HepG2 (cell line): ENCODE results near the gene STN1. TPM values are rescaled to one million over a fixed set of nuclear protein-coding genes. Genes with fewer than 3 reads are reported as not detected.

Source experiments
- BHLHE40 ChIP-seq: IDR thresholded peaks from 2 replicates; pipeline ENCODE4 v1.6.1; 2011; ENCODE audit warnings: low read length, improper control_type of control experiment
- E2F2 ChIP-seq: sonication (generic); formaldehyde crosslinking; IDR thresholded peaks from 2 replicates; pipeline ENCODE4 v1.4.0; 2020; ENCODE audit warnings: missing genetic modification reagents, borderline replicate concordance
- FOSL2 ChIP-seq: sonication (generic); formaldehyde crosslinking; IDR thresholded peaks from 2 replicates; pipeline ENCODE4 v1.4.0; 2020; ENCODE audit warnings: missing genetic modification reagents
- GATAD2A ChIP-seq: IDR thresholded peaks from 2 replicates; pipeline ENCODE4 v1.6.1; 2016
- GFI1 ChIP-seq: sonication (generic); formaldehyde crosslinking; IDR thresholded peaks from 2 replicates; pipeline ENCODE4 v1.5.0; 2020; ENCODE audit warnings: missing genetic modification reagents, mild to moderate bottlenecking, borderline replicate concordance
- KLF13 ChIP-seq: sonication (generic); formaldehyde crosslinking; IDR thresholded peaks from 2 replicates; pipeline ENCODE4 v1.4.0; 2020; ENCODE audit warnings: mild to moderate bottlenecking, missing genetic modification reagents
- MIER2 ChIP-seq: IDR thresholded peaks from 2 replicates; pipeline ENCODE4 v1.6.1; 2016; ENCODE audit warnings: missing biosample characterization, missing genetic modification reagents
- MYC ChIP-seq: sonication (generic); formaldehyde crosslinking; IDR thresholded peaks from 2 replicates; pipeline ENCODE4 v1.9.0; 2021; ENCODE audit warnings: missing genetic modification reagents, borderline replicate concordance
- NBN ChIP-seq: fragments of 450-650 bp; conservative IDR thresholded peaks from 2 replicates; pipeline ENCODE4 v1.6.1; 2017
- NKX3-1 ChIP-seq: sonication (generic); formaldehyde crosslinking; IDR thresholded peaks from 2 replicates; pipeline ENCODE4 v1.5.0; 2020; ENCODE audit warnings: missing genetic modification reagents
- NR2F1 ChIP-seq, 2 experiments: fragments of 450-650 bp in 1 of 2; formaldehyde crosslinking in 1 of 2; IDR thresholded peaks; 2 replicates each; pipeline versions ENCODE4 v1.5.0 to v1.6.1; 2016 to 2020; ENCODE audit warnings: mild to moderate bottlenecking in 1 of 2, missing compliant biosample characterization in 1 of 2, missing genetic modification reagents in 1 of 2, moderate library complexity in 1 of 2
- SRSF1 ChIP-seq: fragments of 200-400 bp; formaldehyde crosslinking; optimal IDR thresholded peaks from 2 replicates; pipeline ENCODE3; 2017; ENCODE audit warnings: mild to moderate bottlenecking, low read depth, low read length, moderate library complexity
- ZFYVE20 ChIP-seq: sonication (generic); formaldehyde crosslinking; IDR thresholded peaks from 2 replicates; pipeline ENCODE4 v1.8.0; 2023; ENCODE audit warnings: low read depth, mild to moderate bottlenecking, moderate library complexity, missing genetic modification reagents, borderline replicate concordance
- ZNF343 ChIP-seq: sonication (generic); formaldehyde crosslinking; IDR thresholded peaks from 2 replicates; pipeline ENCODE4 v1.4.0; 2020; ENCODE audit warnings: mild to moderate bottlenecking, missing genetic modification reagents
- ZNF549 ChIP-seq: sonication (generic); formaldehyde crosslinking; IDR thresholded peaks from 2 replicates; pipeline ENCODE4 v1.5.0; 2020; ENCODE audit warnings: missing genetic modification reagents
- ZNF563 ChIP-seq: sonication (generic); formaldehyde crosslinking; IDR thresholded peaks from 2 replicates; pipeline ENCODE4 v1.8.0; 2022; ENCODE audit warnings: mild to moderate bottlenecking, moderate library complexity, missing genetic modification reagents
- ZNF770 ChIP-seq: sonication (generic); formaldehyde crosslinking; IDR thresholded peaks from 2 replicates; pipeline ENCODE4 v1.5.0; 2020; ENCODE audit warnings: mild to moderate bottlenecking, missing genetic modification reagents
- ZSCAN22 ChIP-seq: sonication (generic); formaldehyde crosslinking; IDR thresholded peaks from 2 replicates; pipeline ENCODE4 v1.4.0; 2020; ENCODE audit warnings: mild to moderate bottlenecking, missing genetic modification reagents
- polyA plus RNA-seq, 8 experiments: library from polyadenylated mRNA; depleted of rRNA in 3 of 8; stranded (reverse) in 7 of 8; unstranded in 1 of 8; fragments of >200 nt; fragmentation: Illumina TruSeq in 4 of 8; extraction: Trizol in 4 of 8; gene quantifications; 2 replicates each; pipeline versions ENCODE4 v1.2.1 to v1.2.3, GENCODE V29; 2011 to 2016; ENCODE audit warnings: low read depth in 4 of 8, missing spikeins in 1 of 8, mixed read lengths in 1 of 8; ENCODE audit not compliant: insufficient read depth in 1 of 8
- total RNA-seq, 5 experiments: library from RNA; depleted of rRNA; stranded (reverse); fragments of >200 nt; fragmentation: Illumina TruSeq; extraction: Trizol; gene quantifications; 2 replicates each; pipeline ENCODE4 v1.2.3, GENCODE V29; 2016; ENCODE audit warnings: low read depth in 1 of 5
- TF ChIP-seq, protein P1 (sequence below): sonication (generic); formaldehyde crosslinking; IDR thresholded peaks from 2 replicates; pipeline ENCODE4 v1.4.0; 2020; ENCODE audit warnings: missing genetic modification reagents, low read depth, mild to moderate bottlenecking, borderline replicate concordance
- TF ChIP-seq, protein P2 (sequence below): sonication (generic); formaldehyde crosslinking; IDR thresholded peaks from 2 replicates; pipeline ENCODE4 v1.5.0; 2020; ENCODE audit warnings: missing genetic modification reagents
- TF ChIP-seq, protein P3 (sequence below): sonication (generic); formaldehyde crosslinking; IDR thresholded peaks from 2 replicates; pipeline ENCODE4 v1.5.0; 2020; ENCODE audit warnings: mild to moderate bottlenecking, missing genetic modification reagents
- TF ChIP-seq, protein P4 (sequence below): sonication (generic); formaldehyde crosslinking; IDR thresholded peaks from 2 replicates; pipeline ENCODE4 v1.9.0; 2022; ENCODE audit warnings: missing genetic modification reagents, mild to moderate bottlenecking, borderline replicate concordance

The STN1 gene
- total and polyA plus RNA-seq, 2 of the 13 experiments (the other 11 are each of a cell fraction or from before 2014, with no cell fraction given) = 17.6 to 22.7 TPM

GRCh38 chr10:103854265-103854685 lies 63.7 kb downstream of the STN1 start (continued):
- TF ChIP-seq ZNF770 = no peak
- TF ChIP-seq NR2F1 (CRISPR knock-in tag; IDR thresholded peaks at IDR 0.05) = peak; percentile 65 to 79
- no peak for TF ChIP-seq NBN
- TF ChIP-seq KLF13 (CRISPR knock-in tag) = no peak
- peak; percentile 16; the same call in 1 of the 2 replicates for TF ChIP-seq MIER2 (CRISPR knock-in tag)
- no peak for TF ChIP-seq ZFYVE20 (CRISPR knock-in tag)
- TF ChIP-seq FOSL2 (CRISPR knock-in tag) = 0 out of 2 replicates have a peak, but pooled peaks have one; percentile 17
- no peak for TF ChIP-seq ZNF549
- peak; percentile 51; the same call in 1 of the 2 replicates for TF ChIP-seq GFI1 (CRISPR knock-in tag)
- TF ChIP-seq NKX3-1 (CRISPR knock-in tag) = no peak
- TF ChIP-seq, protein P1, sequence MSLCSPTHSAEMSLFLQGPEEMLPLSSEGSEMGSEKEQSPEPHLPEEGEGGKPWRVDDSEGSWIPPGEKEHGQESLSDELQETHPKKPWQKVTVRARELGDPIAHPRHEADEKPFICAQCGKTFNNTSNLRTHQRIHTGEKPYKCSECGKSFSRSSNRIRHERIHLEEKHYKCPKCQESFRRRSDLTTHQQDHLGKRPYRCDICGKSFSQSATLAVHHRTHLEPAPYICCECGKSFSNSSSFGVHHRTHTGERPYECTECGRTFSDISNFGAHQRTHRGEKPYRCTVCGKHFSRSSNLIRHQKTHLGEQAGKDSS (CRISPR knock-in tag) = peak; percentile 15; the same call in 1 of the 2 replicates
- TF ChIP-seq GATAD2A (CRISPR knock-in tag) = peak; percentile 39
- TF ChIP-seq ZNF343 = 0 out of 2 replicates have a peak, but pooled peaks have one; percentile 25
- 0 out of 2 replicates have a peak, but pooled peaks have one; percentile 63 for TF ChIP-seq ZNF563
- no peak for TF ChIP-seq E2F2 (CRISPR knock-in tag)
- TF ChIP-seq, protein P2, sequence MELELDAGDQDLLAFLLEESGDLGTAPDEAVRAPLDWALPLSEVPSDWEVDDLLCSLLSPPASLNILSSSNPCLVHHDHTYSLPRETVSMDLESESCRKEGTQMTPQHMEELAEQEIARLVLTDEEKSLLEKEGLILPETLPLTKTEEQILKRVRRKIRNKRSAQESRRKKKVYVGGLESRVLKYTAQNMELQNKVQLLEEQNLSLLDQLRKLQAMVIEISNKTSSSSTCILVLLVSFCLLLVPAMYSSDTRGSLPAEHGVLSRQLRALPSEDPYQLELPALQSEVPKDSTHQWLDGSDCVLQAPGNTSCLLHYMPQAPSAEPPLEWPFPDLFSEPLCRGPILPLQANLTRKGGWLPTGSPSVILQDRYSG (CRISPR knock-in tag) = no peak
- TF ChIP-seq, protein P3, sequence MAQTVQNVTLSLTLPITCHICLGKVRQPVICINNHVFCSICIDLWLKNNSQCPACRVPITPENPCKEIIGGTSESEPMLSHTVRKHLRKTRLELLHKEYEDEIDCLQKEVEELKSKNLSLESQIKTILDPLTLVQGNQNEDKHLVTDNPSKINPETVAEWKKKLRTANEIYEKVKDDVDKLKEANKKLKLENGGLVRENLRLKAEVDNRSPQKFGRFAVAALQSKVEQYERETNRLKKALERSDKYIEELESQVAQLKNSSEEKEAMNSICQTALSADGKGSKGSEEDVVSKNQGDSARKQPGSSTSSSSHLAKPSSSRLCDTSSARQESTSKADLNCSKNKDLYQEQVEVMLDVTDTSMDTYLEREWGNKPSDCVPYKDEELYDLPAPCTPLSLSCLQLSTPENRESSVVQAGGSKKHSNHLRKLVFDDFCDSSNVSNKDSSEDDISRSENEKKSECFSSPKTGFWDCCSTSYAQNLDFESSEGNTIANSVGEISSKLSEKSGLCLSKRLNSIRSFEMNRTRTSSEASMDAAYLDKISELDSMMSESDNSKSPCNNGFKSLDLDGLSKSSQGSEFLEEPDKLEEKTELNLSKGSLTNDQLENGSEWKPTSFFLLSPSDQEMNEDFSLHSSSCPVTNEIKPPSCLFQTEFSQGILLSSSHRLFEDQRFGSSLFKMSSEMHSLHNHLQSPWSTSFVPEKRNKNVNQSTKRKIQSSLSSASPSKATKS = no peak; the same call in 1 of the 2 replicates
- TF ChIP-seq, protein P4, sequence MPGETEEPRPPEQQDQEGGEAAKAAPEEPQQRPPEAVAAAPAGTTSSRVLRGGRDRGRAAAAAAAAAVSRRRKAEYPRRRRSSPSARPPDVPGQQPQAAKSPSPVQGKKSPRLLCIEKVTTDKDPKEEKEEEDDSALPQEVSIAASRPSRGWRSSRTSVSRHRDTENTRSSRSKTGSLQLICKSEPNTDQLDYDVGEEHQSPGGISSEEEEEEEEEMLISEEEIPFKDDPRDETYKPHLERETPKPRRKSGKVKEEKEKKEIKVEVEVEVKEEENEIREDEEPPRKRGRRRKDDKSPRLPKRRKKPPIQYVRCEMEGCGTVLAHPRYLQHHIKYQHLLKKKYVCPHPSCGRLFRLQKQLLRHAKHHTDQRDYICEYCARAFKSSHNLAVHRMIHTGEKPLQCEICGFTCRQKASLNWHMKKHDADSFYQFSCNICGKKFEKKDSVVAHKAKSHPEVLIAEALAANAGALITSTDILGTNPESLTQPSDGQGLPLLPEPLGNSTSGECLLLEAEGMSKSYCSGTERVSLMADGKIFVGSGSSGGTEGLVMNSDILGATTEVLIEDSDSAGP (CRISPR knock-in tag) = peak; percentile 46; the same call in 1 of the 2 replicates
- no peak for TF ChIP-seq MYC (CRISPR knock-in tag)
- TF ChIP-seq ZSCAN22 (CRISPR knock-in tag) = no peak
- no peak for TF ChIP-seq BHLHE40
- no peak for TF ChIP-seq SRSF1
